ENCODE data around the gene DLGAP1.
"Not testable (repeated sequence)": the region's sequence is repeated elsewhere in the genome, so short reads cannot be mapped to it uniquely, and the experiment has no call there.

Gene DLGAP1

DNA sequence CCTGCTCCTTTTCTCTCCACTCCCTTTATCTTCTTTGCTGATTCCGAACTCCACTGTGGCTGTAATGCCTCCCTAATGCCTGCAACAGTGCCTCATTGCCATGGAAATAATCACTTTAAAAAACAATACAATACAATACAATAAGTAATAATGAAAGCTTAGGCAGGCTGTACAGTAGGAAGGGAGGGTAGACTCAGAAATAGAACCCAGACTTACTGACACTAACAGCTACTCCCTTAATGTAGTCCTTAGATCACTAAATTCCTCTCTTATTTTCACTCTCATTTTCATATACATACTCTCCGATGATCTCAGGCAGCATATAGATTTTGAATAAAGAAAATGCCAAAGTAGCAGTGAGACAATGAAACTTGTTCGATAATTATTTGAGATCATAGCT, 70.2 kb downstream of the DLGAP1 start:
- DNase-seq, result no peak

DNA sequence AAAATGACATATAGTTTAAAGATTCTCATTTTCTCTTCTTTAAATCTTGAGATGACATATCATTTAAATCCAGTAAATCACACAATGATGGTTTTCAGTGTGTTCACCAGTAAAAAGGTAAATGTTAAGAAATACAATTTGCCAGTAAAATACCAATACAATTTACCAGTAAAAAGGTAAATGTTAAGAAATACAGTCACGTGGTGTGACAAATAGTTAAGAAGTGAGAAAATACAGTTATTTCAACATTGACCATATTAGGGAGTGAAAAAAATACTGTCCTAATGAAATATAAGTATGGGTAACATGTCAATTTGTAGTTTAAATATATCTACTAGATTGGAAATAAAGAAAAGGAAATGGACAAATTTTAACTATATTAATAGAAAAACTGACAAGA, 80.5 kb downstream of the DLGAP1 start:
- DNase-seq, result no peak

DNA sequence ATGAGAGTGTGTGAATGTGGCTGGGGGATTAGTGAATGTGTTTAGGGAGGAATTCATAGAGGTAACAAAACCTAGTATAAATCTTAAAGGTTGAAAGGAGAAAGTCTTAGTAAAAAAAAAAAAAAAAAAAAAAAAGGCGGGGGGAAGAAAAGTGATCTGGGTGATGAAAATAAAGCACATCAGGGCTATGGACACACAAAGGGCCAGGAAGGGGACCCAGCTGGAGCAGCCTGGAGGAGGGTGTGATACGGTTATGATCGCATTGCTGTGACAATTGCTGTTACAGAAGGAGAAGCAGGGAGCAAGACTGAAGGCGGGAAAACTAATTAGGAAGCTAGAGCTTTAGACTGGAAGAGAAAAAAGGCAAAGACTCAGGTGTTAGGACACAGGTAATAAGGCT, 85.4 kb downstream of the DLGAP1 start:
- no peak for DNase-seq

DNA sequence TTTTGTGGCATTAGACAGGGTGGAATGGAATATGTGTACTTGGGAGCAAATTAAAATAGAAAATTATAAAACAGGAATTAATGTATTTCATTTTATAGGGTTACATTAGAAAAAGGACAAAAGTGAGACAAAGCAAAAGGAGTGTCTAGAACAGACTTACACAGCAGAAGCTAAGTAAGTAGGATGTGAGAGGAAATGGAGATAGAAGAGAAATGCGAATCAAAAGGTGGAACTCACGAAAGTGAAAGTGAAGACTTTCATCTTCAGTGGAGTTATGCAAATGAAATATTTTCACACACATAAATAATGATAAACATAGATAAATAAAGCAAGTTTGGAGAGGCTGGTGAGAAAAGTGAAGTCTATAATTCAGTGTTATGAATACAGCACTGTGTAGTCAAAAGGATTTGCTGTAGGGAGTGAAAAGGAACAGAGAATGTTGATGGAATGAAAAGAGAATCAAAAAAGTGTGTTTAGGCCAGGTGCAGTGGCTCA, 94.8 kb downstream of the DLGAP1 start:
- DNase-seq, result no peak

DNA sequence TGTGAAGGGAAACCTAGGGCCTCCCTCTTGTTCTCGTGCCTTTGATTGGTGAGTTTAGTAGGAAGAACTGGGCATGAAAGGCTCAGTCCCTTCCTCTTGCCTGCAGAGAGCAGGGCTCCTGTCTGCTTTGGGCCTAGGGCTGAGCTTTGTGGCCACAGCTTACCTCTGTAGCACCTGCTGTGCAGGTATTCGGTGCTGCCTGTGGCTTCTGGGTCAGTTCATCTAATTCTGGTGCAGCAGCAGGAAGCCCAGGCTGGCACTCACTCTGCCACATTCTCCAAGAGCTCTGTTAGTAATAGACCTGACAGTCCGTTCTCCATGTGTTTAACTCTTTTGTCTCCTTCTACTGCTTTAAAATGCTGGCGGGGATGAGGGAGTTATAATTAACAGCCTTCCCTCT, 96.5 kb downstream of the DLGAP1 start:
- DNase-seq, result no peak

DNA sequence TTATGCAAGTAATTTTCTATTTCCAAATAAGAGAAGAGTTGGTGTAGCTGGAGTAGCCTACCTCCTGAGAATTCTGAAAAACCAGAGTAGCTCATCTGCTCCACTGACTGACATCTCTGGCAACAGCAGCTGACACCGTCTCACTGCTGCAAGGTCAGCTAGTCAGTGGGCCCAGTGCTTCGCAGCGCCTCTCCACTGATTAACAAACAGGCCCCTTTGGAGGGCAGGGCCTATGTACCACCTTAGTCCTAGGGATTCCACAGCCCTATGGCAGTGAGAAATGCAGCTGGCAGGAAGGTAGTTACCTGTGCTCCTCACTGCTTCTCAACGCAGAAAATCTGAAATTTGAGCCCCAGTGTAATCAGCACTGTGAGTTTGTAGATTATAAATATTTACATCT, 97.5 kb downstream of the DLGAP1 start:
- no peak for DNase-seq

DNA sequence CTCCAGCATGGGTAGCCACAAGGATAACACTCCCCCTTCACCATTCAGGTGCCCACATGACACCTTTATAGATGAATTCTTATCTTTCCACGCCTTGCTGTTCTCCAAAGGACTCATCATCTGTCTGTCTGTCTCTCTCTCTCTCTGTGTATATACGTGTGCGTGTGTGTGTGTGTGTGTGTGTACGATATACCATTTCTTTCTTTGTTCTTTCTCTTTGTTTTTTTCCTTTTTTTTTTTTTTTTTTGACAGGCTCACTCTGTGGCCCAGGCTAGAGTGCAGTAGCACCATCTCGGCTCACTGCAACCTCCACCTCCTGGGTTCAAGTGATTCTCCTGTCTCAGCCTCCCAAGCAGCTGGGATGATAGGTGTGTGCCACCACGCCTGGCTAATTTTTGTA, 98.2 kb downstream of the DLGAP1 start:
- no peak for DNase-seq

DNA sequence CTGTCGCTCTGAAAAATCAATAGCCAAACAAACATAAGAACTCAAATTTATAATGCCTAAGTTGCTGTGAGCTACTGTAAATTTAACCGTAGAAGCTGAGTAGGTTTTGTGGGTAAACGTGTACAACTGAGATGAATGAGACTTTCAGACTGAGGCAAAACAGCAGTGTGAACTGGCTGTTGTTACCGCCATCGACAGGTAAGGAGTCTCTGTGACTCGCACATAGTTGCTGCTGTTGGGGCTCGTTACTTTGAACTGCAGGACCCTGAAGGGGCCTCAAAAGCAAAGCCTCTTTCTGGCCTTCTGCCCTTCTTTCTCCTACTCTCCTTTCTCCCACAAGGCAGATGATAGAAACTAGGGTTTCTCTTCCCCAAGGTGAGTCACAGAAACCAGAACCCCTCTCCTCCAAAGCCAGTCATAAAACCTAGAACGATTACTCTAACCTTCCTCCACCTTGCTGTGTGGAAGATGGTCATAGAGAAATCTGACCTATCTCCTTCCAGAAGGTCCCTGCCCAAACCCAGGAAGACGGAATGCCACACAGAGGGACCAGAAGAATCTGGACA, 101.2 kb downstream of the DLGAP1 start:
- no peak for DNase-seq

DNA sequence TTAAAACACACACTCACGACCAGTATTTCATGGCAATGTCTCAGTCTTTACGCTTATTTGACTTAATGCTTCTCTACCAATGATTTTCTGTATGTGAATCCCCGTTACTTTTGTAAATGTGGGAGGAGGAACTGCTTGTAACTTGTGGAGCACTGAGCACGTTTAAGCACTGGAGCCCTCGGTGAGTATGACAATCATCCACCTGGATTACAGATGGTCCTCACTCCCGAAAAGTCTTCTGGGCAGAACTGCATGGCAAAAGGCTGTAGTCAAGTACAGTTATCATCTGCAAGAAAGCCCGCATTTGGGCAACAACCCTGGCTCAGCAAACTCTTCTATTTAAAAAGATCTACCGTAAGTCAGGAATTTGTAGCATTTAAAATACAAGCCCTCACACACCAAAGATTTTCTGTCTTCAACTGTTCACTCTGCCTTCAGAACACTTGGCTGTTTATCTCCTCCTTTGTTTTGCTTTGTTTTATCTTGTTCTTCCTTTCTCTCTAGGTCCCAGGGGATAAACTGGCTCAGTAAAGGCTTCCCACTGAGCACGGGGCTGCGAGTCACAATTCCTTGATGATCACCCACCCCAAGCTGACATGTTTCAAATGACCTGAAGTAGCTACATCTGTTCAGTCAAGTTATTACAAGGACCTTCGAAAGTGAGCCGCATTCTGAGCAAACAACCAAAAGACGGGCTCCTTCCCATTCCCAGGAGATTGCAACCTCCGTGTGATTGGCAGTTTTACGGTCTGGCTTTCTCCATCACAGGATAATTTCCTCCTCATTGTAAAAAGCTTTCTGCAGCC, 102.2 kb downstream of the DLGAP1 start:
- DNase-seq, result no peak

DNA sequence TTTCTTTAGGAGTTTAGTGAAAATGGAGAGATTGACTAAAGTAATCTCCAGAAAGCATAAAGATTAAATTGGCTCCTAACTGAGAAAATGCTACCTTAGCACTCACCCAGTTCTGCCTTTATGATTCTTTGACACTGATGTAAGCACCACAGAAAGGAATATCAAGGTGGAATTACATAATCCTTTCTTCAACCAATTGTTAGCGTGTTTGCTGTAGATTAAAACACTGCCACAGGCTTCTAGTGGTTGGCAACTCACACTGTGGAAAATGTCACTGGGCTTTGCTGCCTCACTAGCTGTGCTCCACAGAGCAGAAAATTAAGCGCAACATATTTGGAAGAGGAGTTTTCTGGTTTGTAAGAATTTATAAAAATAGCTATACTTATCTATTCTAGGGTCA, 104.1 kb downstream of the DLGAP1 start:
- no peak for DNase-seq

DNA sequence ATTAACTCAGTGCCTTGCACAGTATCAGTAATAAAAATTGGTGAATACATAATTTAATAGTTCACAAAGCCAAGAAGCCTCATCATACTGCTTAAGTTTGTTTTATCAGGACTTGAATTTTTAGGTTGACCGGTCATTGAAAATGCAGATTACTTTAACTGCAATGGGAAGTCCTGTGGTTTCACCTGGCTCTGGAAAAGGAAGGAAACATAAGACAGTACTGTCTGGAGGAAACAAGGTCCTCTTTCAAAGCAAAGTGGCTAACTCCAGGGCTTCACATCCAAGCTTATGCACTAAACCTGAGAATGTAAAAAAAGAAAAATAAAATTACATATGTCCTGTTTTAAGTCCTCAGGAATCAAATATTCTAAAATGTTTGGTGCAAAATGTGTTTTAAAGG, 119.7 kb downstream of the DLGAP1 start:
- no peak for DNase-seq

DNA sequence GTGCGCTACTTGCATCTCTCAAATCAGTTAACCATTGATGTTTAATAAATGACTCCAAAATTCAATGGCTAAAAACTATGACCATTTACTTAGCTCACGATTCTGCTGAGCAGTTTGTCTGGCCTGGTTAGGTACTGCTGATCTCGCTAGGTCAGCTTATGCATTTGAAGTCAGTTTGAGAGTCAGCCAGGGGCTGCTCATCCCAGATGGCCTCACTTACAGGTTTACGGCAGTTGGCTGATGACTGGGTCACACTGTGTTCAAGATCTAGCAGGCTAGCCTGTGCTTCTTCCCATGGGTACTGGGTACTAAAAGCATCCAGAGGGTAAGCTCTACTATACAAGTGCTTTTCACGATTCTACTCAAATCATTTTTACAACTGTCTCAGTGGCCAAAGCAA, 122.1 kb downstream of the DLGAP1 start:
- no peak for DNase-seq

DNA sequence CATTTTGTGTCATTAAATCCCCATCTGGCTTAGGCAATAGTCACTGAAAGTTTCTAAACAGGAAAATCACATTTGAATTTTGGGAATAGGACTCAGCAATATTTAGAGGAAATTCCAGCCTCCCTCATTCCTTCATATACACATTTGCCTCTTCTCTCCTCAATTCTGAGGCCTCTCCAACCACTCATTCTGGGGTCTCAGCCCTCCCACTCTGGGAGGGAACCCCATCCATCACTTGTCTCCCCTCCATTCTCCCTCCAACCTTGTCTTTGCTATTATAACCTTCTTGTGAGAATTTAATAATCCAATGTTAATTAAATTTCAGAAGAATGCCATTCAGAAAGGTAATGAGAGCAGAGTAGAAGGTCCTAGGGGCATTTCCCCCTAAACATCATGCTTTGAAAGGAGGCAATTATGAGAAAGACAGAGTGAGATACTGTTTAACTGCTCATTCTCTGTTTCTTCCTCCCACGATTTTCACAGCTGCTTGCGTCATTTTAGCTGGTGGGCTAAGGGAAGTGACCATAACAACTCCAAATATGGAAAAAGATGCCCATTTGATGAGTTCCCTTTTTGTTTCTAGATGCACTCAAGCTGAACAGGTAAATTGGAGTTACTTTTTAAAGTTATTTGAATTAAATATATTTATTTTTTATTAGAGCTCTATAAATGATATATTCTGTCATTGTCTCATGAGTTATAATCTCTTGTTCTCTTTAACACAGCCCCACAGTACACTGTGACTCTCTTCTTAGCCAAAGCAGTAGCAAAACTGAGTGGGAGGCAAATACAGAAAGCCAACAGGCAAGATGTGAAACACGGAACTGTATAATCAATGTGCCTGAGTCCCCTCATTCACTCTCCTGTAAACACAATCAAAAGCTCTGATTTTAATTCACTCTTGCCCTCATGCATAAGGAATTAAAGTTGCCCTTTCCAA, 135.1 kb downstream of the DLGAP1 start:
- no peak for DNase-seq

DNA sequence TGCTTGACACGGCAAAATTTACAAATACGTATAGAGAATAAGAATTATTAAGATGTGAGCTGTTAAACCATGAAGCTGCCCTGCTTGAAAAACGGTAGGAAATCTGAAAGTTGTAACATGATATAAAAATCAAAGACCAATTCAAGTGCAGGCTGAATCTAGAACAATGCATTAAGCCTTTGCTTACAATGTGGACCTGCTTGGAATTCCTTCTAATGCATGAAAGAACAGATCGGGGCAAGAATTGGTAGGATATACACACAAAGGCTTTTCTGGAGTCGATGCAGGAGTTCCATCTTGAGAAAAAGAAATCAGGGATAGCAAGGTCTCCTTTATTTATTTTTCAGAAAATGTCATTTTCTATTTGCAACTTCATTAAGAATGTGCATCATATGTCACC, 136.8 kb downstream of the DLGAP1 start:
- DNase-seq, result no peak

DNA sequence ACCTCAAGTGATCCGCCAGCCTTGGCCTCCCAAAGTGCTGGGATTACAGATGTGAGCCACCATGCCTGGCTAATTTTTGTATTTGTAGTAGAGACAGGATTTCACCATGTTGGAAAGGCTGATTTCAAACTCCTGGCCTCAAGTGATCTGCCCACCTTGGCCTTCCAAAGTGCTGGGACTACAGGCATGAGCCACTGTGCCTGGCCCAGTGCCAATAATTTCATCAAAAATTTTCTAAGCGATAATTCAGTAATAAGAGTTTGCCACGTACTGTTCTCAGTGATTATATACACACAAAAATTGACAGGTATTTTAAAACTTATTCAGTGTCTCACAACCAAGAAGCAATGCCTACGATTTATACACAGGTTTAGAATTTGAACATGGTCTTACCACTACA, 143.2 kb downstream of the DLGAP1 start:
- not testable (repeated sequence) for DNase-seq

DNA sequence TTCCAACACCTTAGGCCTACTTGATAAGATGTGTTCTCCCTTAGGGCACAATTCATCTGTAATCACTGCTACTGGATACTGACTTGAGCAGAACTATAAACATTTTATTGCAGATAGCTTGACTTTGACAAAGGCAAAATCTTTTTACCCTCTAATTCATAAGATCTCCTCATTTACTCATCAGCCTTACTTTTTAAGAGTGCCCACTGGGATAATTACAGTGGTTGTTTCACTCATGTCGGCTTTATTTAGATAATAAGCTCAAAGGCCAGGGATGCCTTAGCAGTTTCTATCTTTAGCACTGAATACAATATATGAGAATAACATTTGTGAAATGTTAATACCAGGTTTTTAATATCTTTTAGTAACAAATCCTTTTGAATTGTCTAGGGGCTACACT, 144.0 kb downstream of the DLGAP1 start:
- no peak for DNase-seq

DNA sequence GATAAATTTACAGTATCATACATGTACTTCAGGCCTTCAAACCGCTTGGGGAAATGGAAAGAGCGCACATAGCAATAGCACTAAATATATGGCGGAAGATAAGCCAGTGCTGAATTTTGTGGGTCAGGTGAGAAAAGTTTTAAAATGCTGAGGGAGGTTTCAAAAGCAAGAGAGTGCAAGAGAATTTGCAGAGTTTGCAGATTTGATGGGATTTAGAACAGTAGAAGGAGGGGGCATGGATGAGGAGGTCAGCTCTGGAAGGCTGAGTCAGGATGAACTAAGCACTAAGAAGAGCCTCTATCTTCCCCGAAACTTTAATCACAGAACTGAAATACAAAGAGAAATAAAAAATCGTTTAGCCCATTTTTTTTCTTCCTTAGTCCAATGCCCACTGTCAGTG, 145.9 kb downstream of the DLGAP1 start:
- DNase-seq, result no peak

DNA sequence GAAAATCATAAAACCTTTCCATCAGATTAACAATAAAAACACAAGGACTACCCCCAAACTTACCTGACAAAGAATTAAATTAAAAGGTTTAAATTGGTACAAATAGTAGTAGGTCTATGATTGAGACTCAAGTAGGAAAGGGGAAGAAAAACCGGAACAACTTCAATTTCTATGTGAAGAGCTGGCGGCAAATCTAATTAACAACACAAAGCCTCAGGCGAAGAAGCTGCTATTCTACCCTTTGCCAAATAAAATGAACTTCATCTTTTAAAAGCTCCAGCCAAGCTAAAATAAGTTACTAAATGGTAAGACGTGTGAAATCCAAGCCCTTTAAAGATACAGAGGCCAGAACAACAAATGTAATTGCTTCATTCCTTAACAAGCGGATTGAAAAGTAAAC, 146.5 kb downstream of the DLGAP1 start:
- DNase-seq, result no peak

DNA sequence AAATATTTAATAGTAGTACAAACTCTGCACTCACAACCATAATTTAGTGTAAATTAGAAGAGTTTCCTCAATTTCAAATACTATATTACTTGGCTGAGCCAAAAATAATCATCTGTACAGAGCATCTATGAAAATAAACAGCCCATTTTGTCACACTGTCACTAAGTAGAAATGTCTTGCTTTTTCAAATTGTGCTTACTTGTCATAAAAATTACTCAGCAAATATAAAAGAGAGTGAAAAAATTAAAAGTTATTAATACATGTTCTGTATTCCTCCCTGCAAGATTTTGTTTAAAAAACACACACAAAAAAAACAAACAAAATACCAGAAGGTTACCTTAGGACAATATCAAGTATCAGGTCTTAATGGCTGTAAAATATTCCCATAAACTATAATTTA, 155.7 kb downstream of the DLGAP1 start:
- no peak for DNase-seq

DNA sequence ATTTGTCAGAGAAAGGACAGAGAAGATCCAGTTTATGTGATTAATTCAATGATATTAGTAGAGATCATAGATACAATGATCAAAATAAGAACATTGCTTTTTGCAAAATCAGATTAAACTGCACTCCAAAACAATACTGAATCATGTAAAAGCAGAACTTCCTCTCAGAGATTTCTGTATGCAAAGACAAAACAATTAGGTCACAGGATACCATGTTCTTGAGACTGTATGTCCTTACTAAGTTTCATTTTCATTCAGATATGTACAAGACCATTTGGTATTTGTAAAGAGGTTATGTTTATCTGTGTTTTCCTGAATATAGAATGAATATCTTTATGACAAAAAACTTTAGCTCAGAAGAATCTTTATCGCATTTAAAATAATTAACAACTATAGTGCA, 161.8 kb downstream of the DLGAP1 start:
- no peak for DNase-seq

DNA sequence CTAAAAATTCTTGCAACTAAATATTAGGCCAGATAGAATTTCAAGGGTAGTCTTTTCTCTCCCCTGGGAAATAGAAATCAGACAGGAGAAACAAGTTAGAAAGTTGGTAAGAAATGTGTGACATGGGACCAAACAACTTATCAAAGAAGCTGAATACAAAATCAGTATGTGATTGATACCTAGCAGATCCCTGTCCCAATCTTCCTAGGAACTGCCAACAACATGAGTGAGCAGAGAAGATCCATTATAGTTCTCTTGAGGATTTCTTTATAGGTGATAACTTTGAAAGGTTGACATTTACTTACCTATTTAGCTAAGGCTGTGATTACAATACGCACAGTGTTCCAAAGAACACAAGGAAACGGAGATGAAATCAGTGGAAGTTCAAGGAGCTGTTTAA, 162.4 kb downstream of the DLGAP1 start:
- no peak for DNase-seq

DNA sequence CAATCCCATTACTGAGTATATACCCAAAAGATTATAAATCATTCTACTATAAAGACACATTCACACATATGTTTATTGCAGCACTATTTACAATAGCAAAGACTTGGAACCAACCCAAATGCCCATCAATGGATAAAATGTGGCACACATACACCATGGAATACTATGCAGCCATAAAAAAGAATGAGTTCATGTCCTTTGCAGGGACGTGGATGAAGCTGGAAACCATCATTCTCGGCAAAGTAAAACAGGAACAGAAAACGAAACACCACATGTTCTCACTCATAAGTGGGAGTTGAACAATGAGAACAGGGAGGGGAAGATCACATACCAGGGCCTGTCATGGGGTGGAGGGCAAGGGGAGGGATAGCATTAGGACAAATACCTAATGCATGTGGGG, 167.8 kb downstream of the DLGAP1 start:
- DNase-seq, result not testable (repeated sequence)

DNA sequence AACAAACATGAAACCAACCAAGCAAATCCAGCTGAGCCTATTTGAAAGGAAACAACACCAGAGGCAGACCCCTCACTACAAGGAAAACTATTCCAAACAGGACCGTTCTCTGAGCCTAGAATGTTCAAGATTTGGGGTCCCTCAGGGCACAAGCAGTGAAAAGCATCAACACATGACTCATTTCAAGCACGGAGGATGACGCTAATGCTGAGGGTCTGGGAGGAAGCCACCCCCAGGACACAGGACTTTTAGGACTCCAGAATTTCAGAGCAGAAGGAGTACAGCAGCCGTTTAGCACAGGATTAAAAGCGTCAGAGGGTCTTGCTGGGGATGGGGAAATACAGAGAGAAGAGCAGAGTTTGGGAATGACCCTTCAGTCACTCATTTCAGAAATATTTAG, 168.9 kb downstream of the DLGAP1 start:
- no peak for DNase-seq

DNA sequence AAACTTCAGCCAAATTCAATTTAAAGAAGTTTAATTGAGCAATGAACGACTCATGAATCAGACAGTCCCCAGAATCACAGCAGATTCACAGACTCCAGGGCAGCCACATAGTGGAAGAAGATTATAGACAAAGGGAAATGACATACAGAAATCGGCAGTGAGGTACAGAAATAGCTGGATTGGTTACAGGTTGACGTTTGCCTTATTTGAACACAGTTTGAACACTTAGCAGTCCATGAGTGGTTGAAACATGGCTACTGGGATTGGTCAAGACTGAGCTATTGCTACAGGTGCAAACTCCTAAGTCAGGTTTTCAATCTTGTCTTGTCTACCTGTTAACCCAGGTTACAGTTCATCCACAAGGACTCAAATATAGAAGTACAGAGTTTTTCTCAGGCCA, 169.6 kb downstream of the DLGAP1 start:
- no peak for DNase-seq

All from activated CD4-positive, alpha-beta T cell treated with anti-CD3 and anti-CD28 coated beads, Interleukin-2, amount 50 U/mL, for 48 hours (primary cell).